NOMO-1 treated with dmso at 0.1 percent for 144 hours (cell line): ENCODE results near the gene OR52I2.

Experiments
- DNase-seq: peaks from one replicate; lab custom pipeline; 2025; ENCODE audit not compliant: unreplicated experiment; lab: John Stamatoyannopoulos, UW

OR52I2 gene

GRCh38 chr11:4581443-4581842 lies at the start of gene OR52I2:
Gene OR52I2 (plus strand): TSS chr11:4581743.
- no peak for DNase-seq

DNA sequence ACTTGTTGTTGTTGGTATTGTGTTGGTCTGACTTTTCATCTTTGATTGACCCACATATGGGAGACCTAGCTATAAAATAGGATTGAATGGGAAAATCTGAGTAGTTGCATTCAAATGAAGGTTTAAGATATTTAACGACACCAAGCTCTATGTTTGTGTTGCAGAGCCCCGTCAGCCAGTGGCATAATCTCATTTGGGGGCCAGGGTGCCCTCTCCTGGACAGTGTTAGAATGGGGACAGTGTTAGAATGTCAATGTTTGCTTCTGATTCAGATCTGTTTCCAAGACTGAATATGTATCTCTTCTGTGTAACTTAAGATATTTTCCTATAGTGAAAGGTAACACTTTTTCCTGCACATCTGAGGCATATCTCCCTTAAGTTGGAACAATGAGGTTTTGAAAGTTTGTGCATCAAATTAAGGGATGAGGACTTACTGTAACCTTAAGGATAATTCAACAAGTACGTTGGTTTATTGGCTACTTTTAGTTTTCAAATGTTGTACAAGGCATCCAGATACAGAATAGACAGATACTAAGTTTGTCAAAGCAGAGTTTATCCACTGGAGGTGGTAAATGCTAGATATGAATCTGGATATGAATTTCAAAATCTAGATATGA lies 41.8 kb upstream of the OR52I2 start:
- DNase-seq = no peak

DNA sequence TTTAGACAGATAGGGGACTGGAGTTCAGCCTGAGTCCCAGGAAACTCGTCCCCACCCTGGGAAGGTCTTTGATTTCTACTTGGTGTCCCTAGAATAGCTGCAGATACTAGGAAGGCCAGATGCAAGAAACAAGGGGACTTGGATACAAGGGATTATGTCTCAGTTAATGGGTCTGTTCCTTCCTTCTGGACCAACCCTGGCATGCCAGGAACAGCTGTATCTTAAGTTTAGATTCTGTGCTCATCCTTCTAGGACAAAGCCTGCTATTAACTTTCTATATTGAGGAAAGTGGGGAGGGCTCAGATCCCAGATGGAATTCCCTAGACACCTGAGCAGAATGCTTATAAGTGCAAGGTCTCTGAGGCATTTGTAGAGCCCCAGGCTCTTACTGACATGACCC lies 40.5 kb upstream of the OR52I2 start:
- DNase-seq = no peak

DNA sequence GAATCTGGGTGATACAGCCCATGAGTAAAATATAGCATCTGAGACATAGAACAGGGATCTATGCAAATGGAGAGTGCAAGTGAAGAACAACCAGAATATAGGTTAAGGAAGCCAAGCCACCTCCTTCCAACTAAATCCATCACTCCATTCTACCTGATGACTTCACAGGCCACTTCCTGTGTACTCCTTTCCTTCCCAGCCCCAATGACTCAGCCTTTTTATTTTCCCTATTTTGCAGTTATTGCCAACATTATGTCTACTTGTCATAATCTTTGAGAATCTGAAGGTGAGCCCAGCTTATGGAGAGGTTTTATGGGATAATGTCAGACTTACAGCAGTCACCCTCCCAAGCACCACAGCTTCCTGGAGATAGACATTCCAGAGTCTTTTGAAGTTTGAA lies 38.0 kb upstream of the OR52I2 start:
- no peak for DNase-seq

DNA sequence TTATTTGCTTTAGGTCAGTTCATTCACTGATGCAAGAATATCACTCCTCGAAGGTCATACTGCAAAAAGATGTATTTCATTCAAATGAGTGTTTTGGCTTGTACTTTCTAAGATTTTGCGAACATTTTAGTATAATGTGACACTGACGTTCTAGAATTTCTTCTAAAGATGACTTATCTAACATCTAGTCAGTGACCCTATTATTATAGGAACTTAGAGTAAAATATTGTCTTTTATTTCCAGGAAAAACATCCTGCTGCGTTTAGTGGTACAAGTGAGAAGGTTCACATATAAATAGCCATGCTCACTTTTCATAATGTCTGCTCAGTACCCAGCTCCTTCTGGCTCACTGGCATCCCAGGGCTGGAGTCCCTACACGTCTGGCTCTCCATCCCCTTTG lies 36.7 kb upstream of the OR52I2 start, which contains the start of gene OR52M1:
OR52M1 (plus strand) TSS at position 301 of the 400 bp plus-strand sequence; CDS start at position 301, 0 bp downstream.
- no peak for DNase-seq

GRCh38 chr11:4546878-4547277 lies 34.7 kb upstream of the OR52I2 start:
- DNase-seq = no peak

DNA sequence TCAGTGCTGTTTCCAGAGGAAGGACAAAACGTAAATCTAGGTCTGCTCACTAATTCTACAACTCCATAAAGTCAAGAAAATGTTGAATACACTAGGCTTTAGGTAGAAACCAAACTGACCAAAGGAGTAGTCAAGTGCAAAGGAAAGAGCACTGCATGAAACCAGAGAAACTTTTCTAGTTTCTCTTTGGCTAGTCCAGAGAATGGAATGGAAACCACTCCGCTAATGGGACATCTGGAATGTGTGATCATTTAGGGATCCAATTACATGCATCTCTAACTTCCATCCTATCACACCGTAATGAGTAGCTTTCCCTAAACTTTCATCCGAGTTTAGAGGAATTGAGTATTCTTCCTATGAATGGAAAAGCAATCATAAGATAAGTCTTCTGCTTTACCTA lies 34.1 kb upstream of the OR52I2 start:
- DNase-seq = no peak

- DNase-seq = no peak
These were observed 30.1 kb upstream of the OR52I2 start for GRCh38 chr11:4551346-4551979.

- no peak for DNase-seq
These were observed 21.8 kb upstream of the OR52I2 start for GRCh38 chr11:4559527-4560440.

GRCh38 chr11:4560467-4560866 lies 21.1 kb upstream of the OR52I2 start:
- DNase-seq = no peak

DNA sequence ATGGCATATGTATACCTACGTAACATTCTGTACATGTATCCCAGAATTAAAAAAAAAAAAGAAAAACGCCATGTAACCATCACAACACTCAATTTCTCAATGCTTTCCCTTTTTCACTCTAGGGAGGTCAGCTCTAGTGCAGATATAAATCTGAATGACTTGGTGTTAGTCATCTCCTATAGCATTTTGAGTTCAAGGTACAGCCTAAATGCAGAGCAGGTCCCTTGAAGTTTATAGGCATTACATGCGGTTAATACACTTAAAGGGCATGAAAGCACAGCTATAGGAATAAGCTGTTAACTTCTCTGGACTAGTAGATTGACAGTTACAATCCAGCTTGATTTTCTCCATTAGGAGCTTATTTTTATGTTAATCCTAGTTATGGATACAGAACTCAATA lies 16.2 kb upstream of the OR52I2 start:
- no peak for DNase-seq

DNA sequence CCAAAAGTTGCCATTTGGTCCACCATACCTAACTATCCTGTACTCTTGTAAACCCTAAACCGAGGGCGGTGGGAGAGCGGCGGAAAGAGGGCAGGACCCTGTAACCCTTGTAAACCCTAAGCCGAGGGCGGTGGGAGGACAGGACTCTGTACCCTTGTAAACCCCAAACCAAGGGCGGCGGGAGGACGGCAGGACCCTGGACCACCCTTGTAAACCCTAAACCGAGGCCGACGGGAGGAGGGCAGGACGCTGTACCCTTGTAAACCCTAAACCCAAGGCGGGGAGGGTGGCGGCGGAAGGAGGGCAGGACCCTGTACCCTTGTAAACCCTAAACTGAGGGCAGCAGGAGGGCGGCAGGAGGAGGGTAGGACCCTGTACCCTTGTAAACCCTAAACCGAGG lies 12.5 kb upstream of the OR52I2 start:
- no peak for DNase-seq

DNA sequence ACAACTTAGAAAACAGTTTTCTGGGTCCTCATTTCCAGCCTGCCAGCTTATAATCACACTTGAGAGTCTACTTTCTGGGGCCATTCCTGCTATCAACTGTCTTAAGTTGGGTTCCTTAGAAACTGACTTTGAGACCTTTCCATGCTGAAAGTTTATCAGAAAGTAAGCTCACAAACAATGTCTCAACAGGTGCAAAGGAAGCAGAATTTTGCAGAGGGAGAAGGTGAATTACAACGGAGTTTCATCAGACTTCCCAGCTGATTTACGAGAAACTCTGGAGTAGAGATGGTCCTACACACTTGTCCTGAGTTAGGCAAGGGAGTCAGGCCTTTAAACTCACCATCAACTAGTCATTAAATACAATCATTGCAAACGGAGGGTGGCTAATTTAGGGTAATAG lies 4.7 kb upstream of the OR52I2 start:
- no peak for DNase-seq

GRCh38 chr11:4577761-4578160 lies 3.8 kb upstream of the OR52I2 start:
- DNase-seq = no peak

DNA sequence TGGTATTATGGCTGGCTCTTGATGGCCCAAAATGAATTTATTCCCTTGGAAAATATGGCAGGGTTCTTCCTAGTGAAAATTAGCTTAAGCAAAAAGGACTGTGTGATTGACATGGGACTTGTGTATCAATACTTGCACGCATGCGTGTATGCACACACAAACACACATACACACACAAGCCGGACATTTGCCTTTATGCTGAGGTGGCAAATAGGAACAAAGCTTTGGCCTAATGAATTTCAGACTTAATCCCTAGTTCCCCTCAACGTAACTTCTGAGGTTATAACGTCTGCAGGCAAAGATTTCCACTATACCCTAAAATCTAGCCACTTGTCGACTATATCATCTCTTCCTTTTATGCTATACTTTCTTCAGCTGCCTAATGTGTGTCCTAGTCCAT lies 2.9 kb upstream of the OR52I2 start:
- DNase-seq = no peak

DNA sequence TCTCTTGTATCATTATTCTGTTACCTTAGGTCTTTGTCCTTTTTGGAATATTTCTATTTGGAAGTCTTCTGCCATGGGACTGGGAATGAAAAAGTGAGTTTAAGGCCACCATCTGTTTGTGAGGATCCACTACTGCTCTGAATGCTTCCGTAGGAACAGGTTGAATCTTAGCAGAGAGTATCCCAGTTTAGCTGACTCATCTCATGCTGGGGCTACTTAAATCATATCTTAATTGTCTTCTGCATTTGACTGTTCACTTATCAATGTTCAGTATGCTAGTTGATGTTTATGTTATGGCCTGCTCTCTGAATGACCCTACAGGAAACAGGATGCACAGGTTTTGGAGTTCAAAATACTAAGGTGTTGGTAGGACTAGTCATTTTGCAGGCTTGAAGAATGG lies 1.4 kb upstream of the OR52I2 start:
- no peak for DNase-seq

- DNase-seq = no peak
These were observed 7.5 kb downstream of the OR52I2 start for GRCh38 chr11:4589017-4589416.

- no peak for DNase-seq
These were observed 12.2 kb downstream of the OR52I2 start, which contains the start of gene OR52I1 for GRCh38 chr11:4593739-4594138. Gene OR52I1 (plus strand): TSS chr11:4594039. CDS start chr11:4594039, 0 bp downstream.

- DNase-seq = no peak
These were observed 23.5 kb downstream of the OR52I2 start for GRCh38 chr11:4605057-4605456.

GRCh38 chr11:4606231-4607015 lies 24.9 kb downstream of the OR52I2 start:
- DNase-seq = no peak

- no peak for DNase-seq
These were observed 25.6 kb downstream of the OR52I2 start for GRCh38 chr11:4607096-4607495.
